ENCODE measurements around the gene CDH13. TPM values are rescaled to one million over a fixed set of nuclear protein-coding genes. Genes with fewer than 3 reads are reported as not detected.

The CDH13 gene
- total and polyA plus RNA-seq, 2 donors (not counting 3 experiments of a cell fraction or from before 2014, with no cell fraction given): 96.6 to 124 TPM

DNA sequence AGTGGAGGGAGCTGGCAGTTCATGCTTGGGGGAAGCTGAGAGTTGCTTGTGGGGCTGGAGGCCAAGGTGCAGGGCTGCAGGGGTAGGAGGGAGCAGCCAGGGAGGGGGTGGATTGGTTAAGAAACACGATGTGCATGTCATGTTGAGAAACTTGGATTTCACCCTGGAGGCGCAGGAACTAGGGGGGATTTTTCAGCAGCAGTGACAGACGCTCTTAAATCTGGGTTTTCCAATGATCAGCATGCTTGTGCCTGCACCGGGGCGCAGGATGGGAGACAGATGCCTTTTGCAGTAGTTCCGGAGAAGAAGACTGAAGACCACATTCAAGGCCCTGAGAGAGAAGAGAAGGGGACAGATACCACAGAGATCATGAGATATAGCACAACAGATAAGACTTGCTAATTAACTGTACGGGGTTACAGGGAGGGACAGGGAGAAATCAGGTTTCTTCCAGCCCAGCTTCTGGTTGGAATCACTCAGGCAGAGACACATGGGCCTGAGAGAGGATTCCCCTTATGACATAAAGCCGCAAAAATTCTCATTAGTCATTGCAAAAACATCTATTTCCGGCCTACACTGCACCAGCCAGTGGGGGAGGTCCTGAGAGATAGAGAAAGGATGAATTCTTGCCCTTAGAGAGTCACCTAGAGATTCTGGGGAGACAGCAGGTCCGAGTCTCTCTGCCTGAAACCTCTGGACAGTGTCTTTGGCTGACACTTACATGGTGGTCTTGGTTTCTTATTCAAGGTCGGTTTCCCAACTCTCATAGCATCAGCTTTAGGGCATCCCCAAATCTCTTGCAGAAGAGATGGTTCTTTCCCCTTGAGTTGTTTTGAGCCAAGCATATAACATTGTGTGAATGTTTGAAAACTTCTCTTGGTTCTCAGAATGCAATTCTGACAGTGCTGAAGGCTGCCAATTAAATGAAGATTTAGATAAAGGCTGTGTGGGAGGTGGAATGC, 27.1 kb downstream of the CDH13 start:
- ChIA-PET CTCF (interaction anchor here (0.6 to 5.6 kb wide), 10 partner anchors 13 to 562 kb away, joined by 3 to 53 read pairs (median 3); no protein-coding TSS in a partner anchor), POLR2A (interaction anchor here (0.6 to 0.7 kb wide), 2 partner anchors 13 to 102 kb away, joined by 3 to 4 read pairs; no protein-coding TSS in a partner anchor)
- Histone ChIP-seq H3K4me1 (ENCODE audit: control insufficient read depth, extremely low read depth, insufficient read depth, low read length) (peaks cover 65% of the 10 kb centered on the region), H3K27ac (ENCODE audit: insufficient read depth, low read depth, low read length) (peak overlapping the region; percentile 91), H3K79me2 (ENCODE audit: control insufficient read depth, insufficient read depth, low read length) (peaks cover 4% of the 10 kb centered on the region), H3K9ac (replicated peaks; ENCODE audit: extremely low read depth, insufficient read depth, low read length) (peak overlapping the region; percentile 73), H3K27me3 (ENCODE audit: control insufficient read depth in 2 of 2, insufficient read depth in 2 of 2, low read length in 2 of 2) (no peaks in the 10 kb centered on the region), H2AFZ (ENCODE audit: low read depth, low read length) (no peak overlapping the region), H3K9me3 (replicated peaks; ENCODE audit: control insufficient read depth, insufficient read depth, low read length) (no peaks in the 10 kb centered on the region), H3K4me2 (ENCODE audit: insufficient read depth, low read length) (peak overlapping the region; percentile 74), H3K36me3 (ENCODE audit: control insufficient read depth in 2 of 2, extremely low read depth in 1 of 2, insufficient read depth in 2 of 2, low read length in 2 of 2) (no peaks in the 10 kb centered on the region), H3K4me3 (replicated peaks in 1 of 3; ENCODE audit: insufficient read depth in 1 of 3, low read depth in 1 of 3, low read length in 3 of 3) (peak overlapping the region in 1 of 3 experiments; percentile 7), H4K20me1 (replicated peaks; ENCODE audit: control insufficient read depth, extremely low read depth, insufficient read depth, low read length) (no peaks in the 10 kb centered on the region), H3K9me1 (replicated peaks; ENCODE audit: control insufficient read depth, extremely low read depth, insufficient read depth, low read length) (no peaks in the 10 kb centered on the region)
- intact Hi-C loops (cut with micrococcal nuclease): no loop called here
- peak; percentile 86 for FAIRE-seq
- TSS peak; percentile 32 for BruUV-seq (replicated peaks)
- DNase-seq (ENCODE audit: low read depth, low spot score): peak; percentile 84
- dilution Hi-C loops (cut with MboI; ENCODE audit: extremely low pct_ligation_motif_present, low sequenced_read_pairs): no loop called here
- TF ChIP-seq GATA2 (IDR thresholded peaks at IDR 0.05; ENCODE audit: insufficient read depth, insufficient read length, low read depth, low read length) (peak; percentile 81), EZH2 (IDR thresholded peaks at IDR 0.05; ENCODE audit: borderline replicate concordance, low read depth, low read length, severe bottlenecking) (no peak), FOS (IDR thresholded peaks at IDR 0.05; ENCODE audit: borderline replicate concordance, insufficient read depth, low read length) (peak; percentile 98), JUN (IDR thresholded peaks at IDR 0.05; ENCODE audit: borderline replicate concordance, insufficient read depth, insufficient read length, low read depth) (peak; percentile 96), POLR2AphosphoS5 (IDR thresholded peaks at IDR 0.05; ENCODE audit: insufficient read depth, low read depth, low read length) (peak; percentile 93), MYC (IDR thresholded peaks at IDR 0.05; ENCODE audit: low read depth, low read length) (no peak)

Data from endothelial cell of umbilical vein (primary cell).